ENCODE results near the gene BAHCC1.
"Not testable (repeated sequence)": the region's sequence is repeated elsewhere in the genome, so short reads cannot be mapped to it uniquely, and the experiment has no call there.

Gene BAHCC1

DNA sequence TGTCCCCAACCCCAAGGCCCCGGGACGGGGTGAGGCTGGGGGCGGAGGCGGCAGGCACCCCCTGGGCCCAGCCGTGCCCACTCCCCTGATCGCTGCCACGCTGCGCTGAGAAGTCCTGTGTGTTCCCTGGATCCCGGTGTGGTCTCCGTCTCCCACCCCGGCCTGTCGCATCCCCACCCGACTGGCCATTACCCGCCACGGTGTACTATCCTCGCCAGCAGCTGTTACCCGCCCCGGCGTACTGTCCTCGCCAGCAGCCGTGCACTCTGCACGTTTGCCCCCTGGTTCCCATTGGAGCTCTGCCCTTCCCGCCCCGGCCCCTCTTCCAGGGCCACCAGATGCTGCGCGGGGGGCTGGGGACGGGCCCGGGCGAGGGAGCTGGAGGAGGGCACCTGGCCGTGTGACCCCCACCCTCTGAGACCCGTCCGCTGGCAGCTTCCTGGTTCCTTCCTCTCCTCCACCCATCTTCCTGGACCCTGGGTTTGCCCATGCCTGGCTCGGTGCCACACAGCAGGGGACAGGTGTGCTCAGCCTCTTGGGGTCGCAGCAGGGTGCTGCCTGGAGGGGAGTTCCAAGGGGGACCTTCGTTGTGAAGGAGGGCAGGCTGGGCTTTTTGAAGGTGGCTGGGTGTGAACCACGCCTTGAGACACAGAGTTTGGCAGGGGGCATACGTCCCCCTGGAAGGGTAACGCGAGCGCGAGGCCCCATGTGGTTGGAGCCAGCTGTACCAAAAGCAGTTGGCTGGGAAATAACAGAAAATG lies 19.7 kb downstream of the BAHCC1 start:
- DNase-seq = no peak

DNA sequence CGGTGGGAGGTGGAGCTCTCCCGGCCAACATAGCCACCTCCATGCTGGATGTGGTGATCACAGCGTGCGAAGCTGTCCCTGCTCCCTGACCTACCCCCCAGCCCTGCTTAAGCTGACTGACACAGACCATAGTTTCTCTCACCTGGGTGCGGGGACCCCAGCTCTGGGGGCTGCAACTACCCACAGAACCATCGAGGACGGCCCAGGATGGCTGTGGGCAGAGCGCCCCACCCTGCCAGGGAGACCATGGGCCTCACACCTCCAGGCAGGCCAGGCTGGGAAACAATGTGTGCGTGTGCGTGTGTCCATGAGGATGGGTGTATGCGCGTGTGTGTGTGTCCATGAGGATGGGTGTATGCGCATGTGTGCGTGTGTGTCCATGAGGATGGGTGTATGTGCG lies 20.4 kb downstream of the BAHCC1 start:
- DNase-seq = no peak

DNA sequence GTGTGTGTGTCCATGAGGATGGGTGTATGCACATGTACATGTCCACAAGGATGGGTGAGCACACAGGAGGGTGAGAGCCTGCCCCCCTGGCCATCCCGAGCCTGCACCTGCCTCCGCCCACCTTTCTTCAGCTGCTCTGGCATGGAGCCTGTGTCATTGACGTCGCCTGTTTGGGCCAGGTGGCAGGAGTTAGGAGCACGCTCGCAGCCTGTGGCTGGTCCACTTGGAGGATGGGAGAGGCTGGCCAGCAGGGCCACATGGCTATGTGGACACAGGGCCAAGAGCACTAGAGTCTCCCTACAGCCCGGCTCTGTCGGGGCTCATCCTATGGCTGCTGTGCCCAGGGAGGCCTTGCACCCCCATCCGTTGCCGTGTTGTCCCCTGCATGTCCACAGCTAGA lies 21.4 kb downstream of the BAHCC1 start:
- no peak for DNase-seq

DNA sequence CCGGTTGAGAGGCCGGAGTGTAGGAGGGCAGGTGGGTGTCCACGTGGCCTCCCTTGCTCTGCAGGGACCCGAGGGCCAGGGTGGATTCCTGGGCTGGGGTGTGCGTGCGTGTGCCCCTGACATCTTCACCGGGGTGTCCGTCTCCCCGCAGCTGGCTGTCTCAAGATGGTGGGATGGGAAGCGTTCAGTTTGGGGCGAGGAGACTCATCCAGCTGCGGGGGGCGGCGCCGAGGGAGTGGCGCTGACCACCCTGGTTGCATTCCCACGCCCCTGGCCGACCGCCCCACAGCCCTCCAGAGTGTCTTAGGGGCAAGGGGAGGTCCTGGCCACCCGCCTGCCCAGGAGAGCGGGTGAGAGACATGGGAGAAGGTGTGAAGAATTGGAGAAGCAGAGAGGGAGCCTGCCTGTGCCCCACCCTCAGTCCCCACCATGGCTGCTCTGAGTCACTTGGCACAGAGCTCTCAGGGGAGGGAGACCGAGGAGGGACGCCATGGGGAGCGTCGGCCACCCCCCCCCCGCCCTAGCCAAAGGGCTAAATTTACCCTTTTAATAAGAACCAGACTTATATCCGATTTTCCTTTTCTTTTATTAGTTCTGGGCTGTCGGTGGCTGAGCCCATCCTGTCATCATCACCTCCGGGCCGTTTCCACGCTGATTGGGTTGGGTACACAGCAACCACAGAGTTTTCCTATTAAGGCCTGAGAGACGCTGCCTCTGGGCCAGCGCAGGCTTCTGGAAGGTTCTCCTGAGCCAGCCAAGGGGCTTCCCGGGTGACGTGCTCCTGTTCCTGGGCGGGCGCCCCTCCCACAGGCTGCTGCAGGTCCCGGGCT lies 22.0 kb downstream of the BAHCC1 start:
- no peak for DNase-seq

DNA sequence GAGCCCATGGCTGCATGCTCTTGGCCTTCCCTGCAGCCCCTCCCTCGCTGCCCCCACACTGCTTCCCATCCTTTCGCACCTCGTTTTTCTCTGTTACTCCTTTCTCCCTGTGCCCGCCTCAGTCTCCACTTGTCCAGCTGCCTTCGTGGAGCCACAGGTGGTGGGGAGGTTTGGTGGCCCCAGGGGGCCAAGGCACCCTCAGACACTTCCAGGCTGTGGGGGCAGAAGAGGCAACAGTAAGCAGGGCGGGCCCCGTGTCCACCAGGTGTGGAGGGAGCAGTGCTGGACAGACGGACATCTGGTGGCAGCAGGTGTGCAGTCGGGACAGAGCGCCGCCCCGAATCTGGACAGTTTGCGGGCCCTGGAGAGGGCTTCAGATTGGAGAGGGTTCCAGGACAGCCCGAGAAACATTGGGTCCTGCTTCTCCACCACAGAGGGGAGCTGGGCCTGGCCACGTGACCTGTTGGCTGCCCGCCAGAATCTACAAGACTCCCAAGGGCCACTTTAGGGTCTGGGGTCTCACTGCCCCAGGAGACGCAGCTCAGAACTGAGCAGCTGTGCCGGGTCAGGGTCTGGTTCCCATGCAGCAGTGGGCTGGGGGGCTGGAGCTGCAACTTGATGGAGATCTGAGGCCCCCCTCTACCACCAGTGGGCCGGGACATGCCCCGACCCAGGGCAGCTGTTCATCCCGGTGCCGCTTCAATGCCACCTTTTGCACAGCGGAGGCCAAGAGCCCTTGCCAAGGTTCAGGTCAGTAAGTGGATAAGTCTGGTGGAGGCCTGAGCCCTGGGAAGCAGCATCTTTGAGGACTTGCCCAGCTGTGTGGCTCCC lies 22.8 kb downstream of the BAHCC1 start:
- no peak for DNase-seq

DNA sequence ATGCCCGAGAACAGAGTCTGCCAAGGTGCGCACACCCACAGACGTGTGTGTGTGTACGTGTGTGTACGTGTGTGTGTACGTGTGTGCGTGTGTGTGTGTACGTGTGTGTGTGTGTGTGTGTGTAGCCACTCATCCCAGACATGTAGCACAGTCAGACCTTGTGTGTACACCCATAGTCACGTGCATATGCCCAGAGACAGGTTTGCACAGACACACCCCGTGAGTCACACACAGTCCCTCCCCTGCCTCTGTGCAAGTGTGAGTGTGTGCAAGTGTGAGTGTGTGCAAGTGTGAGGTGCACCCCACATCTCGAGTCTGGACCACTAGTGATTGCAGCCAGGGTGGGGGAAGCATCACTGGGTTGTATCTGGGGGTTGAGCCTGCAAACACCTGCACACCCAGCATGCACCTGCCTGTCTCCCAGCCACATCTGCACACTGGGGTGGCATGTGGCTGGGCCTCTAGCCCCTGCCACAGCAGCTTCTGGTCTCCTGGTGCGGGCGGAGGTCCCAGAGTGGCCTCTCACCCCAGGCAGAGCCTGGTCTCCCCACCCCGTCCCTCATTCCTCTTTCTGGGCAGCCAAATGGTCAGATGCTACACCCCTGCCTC lies 23.6 kb downstream of the BAHCC1 start:
- DNase-seq = no peak

DNA sequence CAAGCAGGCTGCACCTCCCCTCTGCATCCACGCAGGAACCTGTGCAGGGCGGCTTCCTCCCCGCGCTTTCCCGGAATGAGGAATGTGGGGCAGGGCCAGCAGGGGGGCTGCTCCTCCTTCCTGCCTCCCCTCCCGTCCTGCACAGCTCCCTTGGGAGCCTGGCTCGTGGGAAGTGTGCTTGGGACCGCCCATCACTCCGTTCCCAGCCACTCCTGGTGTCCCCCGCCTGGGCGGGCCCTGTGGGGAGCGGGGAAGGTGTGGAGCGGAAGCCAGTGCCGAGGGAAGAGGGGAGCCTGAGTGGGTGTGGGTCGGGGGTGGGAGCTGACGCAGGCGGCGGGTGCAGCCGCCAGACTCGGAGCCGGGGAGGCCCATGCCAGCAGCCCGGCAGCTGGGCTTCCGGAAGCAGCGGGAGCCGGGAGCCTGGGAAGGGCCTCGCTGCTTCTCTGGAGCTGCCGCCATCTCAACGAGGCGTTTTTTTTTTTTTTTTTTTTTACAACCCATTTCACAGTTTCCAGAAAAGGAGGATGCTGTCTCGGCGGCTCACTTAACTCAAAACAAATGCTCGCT lies 24.1 kb downstream of the BAHCC1 start:
- peak; percentile 93 for DNase-seq

DNA sequence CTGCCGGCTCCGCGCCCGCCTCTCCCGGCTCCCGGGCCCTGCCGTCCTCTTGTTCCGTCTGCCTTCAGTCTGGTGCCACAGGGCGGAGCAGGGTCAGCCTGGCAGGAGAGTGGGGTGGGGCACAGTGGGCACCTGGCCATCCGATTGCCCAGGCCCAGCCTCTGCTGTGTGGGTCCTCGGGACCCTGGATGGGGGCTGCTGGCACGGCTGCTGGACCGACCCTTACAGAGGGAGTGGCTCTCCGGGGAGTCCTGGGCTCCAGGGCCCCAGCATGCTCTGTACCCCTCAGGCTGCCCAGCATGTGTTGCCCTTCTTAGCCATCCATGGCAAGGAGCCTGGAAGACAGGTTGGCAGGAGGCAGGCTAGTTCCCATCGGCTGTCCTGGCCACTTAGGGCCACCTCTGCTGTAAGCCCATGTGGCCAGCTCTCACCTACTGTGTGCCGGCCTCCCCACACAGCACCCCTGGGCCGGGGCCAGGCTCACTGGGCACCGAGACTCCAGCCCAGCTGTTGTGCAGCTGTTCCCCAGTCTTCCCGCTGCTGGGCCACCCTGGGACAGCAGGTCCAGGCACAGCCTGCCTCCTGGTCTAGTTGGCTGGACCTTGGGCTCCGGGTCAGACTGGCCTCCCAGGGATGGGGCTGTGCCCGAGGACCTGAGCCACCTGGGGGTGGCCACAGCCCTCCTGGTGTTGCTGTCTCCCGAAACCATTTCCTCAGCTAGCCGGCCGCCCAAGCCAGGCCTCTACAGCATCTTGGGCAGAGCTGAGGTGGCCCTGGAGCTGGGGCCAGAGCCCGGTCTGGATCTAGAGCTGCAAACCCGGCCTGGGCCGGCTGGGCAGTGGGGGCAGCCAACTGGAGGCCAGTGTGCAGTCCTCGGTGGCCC lies 24.9 kb downstream of the BAHCC1 start:
- DNase-seq = no peak

DNA sequence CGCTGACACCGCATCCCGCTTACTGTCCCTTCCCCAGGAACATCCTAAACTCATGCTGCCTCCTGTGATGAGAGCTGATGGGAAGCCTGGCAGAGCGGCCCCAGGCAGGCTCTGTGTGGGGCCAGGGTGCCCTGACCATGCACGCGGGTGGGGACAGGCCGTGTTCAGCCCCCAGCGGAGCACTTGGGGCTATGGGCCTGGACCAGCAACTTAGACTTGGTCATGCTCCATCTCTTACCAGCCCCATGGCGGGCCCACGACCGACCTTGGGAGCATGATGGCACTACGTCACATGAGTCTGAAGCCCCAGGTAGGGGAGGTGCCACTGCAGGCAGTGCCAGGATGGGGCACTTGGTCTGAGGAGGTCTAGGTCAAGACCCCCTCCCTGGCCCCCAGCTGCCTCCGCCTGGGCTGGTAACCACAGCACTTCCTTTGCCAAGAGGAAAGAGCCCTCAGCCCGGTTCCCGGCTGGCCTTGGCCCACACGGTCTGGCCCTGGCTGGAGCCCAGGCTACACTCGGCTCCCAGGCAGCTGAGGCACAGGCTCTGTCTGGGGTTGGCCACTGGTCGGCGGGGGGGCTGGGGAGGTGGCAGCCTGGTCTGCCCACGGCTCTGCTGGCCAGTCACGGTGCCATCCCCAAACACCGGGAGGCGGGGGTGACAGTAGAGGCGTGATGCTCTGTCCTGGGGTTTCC lies 25.7 kb downstream of the BAHCC1 start:
- DNase-seq = no peak

DNA sequence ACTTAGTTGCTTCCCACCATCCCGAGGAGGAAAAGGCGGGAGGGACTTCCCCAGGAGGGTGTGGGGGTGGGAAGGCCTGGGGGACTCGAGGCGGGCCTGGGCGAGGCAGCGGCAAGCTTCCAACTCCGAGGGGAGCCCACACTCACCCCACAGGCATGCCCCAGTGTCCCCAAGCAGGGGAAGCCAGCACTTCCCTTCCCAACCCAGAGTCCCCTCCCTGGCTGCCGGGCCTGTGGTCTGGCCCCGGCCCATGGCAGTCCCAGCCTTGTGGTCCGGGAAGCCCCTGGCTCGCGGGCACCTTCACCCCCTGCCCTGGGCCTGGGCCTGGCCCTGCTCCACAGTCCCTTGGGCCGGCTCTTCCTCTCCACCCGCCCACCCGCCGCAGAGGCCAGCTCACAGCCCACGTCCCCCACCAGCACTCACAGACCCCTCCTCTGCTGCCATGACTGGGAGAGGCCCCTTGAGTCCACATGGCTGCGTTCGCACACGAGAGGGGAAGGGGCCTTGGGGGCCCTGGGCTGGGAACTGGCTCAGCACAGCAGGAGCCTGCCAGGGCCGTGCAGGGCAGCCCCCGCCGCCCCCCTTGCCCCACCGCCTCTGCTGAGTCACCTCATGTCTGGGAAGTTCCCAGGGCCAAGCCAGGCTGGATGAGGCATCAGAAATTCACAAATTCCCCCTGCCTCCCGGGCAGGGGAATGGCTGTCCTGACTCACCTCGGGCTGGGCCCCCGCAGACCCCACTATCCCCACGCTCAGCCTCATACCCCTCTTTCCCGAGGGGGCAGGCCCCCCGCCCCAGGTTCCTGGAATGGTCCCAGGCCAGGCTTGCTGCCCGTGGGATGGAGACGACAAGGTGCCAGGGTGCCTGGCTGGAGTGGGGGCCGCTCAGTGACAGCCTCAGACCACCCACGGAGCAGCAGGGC lies 27.8 kb downstream of the BAHCC1 start:
- DNase-seq = peak; percentile 99

DNA sequence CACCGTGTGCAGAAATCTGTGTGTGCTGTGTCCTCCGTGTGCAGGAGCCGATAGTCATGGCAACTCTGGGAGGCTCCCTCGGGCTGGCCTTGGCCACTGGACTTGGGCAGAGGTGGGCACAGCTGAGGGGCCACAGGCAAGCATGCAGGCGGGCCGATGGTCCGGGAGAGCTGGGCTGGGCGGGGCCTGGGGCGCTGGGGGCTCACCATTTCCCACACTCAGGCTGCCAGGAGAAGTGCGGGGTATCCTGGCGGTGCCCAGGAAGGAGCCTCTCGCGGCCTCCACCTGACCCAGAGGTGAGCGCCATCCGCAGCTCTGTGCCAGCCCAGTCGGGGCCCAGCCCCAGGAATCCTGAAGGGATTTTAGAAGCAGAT lies 28.4 kb downstream of the BAHCC1 start:
- DNase-seq = no peak

DNA sequence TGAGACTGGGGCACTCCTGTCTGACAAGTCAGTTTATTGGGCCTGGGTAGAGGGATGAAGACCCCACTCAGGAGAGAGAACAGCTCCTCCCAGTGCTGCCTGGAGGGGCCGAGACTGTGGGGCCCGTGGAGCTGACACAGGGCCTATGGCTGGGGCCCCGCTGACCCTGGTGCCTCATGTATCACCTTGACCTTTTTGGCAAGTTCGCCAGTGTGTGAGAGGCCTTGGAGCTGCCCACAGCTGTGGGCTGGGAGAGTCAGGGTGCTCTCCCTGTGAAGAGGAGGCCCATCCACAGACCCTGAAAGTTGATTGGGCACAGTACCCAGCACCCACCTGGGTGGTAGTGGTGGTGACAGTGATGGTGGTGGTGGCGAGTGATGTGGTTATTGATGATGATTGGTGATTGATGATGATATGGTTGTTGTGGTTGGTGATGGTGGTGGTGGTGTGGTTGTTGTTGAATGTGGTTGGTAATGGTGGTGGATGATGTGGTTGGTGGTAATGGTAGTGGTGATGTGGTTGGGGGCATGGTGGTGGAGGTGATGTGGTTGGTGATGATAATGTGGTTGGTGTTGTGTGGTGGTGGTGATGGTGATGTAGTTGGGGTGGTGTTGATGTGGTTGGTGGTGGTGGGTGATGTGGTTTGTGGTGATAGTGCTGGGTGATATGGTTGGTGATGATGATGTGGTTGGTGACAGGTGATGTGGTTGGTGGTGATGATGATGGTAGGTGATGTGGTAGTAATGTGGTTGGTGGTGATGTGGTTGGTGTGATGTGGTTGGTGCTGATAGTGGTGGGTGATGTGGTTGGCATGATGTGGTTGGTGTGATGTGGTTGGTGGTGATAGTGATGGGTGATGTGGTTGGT lies 29.1 kb downstream of the BAHCC1 start:
- no peak for DNase-seq

DNA sequence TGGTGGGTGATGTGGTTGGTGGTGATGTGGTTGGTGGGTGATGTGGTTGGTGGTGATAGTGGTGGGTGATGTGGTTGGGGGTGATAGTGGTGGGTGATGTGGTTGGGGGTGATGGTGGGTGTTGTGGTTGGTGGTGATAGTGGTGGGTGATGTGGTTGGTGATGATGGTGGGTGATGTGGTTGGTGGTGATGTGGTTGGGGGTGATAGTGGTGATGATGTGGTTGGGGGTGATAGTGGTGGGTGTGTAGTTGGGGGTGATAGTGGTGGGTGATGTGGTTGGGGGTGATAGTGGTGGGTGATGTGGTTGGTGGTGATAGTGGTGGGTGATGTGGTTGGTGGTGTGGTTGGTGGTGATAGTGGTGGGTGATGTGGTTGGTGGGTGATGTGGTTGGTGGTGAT lies 29.8 kb downstream of the BAHCC1 start:
- not testable (repeated sequence) for DNase-seq

DNA sequence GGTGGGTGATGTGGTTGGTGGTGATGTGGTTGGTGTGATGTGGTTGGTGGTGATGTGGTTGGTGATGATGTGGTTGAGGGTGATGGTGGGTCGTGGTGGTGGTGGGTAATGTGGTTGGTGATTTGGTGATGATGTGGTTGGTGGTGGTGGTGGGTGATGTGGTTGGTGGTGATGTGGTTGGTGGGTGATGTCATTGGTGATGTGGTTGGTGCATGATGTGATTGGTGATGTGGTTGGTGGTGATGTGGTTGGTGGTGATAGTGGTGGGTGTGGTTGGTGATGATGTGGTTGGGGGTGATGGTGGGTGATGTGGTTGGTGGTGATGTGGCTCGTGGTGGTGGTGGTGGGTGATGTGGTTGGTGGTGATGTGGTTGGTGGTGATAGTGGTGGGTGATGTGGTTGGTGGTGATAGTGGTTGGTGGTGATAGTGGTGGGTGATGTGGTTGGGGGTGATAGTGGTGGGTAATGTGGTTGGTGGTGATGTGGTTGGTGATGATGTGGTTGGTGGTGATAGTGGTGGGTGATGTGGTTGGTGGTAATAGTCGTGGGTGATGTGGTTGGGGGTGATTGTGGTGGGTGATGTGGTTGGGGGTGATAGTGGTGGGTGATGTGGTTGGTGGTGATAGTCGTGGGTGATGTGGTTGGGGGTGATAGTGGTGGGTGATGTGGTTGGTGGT lies 30.6 kb downstream of the BAHCC1 start:
- not testable (repeated sequence) for DNase-seq

DNA sequence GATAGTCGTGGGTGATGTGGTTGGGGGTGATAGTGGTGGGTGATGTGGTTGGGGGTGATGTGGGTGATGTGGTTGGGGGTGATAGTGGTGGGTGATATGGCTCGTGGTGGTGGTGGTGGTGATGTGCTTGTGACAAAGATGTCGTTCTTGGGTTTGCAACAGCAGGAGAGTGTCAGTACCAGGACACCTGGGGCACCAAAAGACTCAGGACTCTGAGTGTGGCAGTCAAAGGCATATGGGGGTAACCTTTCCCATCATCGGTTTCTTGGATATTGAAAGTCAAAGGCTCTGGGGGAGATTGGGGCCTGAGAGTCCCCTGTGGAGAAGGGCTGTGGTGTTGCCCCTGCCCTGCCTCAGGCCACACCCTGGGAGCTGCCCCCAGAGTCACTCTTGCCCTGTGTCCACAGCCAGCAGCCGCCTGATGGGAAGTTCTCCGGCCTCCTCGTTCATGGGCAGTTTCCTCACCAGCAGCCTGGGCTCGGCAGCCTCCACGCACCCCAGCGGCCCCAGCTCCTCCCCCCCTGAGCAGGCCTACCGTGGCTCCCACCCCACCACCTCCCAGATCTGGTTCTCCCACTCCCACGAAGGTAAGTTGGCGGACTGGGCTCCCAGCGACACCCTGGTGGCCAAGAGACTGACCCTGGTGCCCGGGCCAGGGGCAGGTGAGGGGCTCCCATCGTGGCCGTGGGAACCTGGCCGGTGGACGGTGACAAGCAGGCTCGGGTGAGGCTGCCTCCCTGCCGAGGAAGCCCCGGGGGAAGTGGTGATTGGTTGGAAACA lies 31.3 kb downstream of the BAHCC1 start:
- DNase-seq = no peak

DNA sequence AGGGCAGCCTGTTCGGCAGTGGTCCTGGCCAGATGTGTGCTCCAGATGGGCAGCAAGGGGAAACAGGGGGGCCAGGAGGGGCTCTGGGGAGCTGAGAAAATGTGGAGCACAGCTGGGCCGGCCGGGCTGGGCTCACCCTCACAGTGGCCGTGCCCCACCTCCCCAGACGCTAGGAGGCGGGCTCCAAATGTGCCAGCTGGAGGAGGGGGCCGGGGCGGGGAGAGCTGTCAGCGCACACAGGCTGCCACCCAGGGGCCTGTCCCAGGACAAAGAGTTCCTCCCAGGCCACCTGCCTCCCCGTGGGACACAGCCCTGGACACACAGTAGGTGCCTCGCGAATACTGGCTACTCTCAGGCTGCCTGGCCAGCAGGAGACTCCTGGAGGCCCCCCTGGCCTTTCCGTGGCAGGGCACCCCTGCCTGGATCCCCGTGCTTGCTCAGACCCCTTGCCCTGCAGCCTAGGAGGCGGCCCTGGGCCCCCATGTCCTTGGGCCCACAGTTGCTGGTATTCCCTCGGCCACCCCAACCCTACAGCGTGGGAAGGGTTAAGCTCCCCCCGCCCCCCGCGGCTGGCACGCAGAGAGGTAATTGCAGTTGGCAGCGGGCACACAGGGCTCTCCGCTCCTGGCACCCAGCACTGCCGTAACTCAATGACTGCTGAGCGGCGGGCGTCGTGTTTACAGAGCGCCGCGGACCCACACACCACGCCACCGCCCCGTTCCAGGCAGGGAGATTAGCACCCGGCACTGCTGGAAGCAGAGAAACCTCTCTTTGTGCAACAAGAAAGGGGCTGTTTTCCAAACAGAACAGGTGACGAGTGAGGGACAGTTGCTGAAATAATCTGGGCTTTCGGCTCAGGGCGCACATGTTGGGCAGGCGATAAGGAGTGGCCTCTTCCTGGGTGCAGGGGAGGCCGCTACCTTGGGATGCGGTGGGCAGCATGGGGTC lies 32.2 kb downstream of the BAHCC1 start:
- no peak for DNase-seq

All from islet precursor cell (in vitro differentiated cells).